ENCODE results near the gene GSK3A. TPM values are rescaled to one million over a fixed set of nuclear protein-coding genes. Genes with fewer than 3 reads are reported as not detected.

Gene GSK3A
- total RNA-seq, result 11.6 and 12.4 TPM in 2 replicates

GRCh38 chr19:42242512-42243409 is at the start of gene GSK3A:
TSS of gene GSK3A (minus strand) at chr19:42242602. CDS start at chr19:42242465, 137 bp downstream.
- TF ChIP-seq CTCF (IDR thresholded peaks at IDR 0.05; ENCODE audit: insufficient read depth, low read length, severe bottlenecking), result no peak
- peak; percentile 90 for FAIRE-seq

GRCh38 chr19:42291435-42291810 is 49.0 kb upstream of the GSK3A start:
- no peak for FAIRE-seq
- no peaks in the 10 kb centered on the region for H3K27me3 ChIP-seq (ENCODE audit: control insufficient read depth, insufficient read depth, low read length)
- peaks cover 67% of the 10 kb centered on the region for H3K36me3 ChIP-seq (ENCODE audit: control insufficient read depth, insufficient read depth, low read length)
- H3K4me3 ChIP-seq (ENCODE audit: low read depth, low read length), result no peak overlapping the region
- no peak for DNase-seq (ENCODE audit: low read depth)
- TF ChIP-seq CTCF (IDR thresholded peaks at IDR 0.05; ENCODE audit: insufficient read depth, low read length, severe bottlenecking), result no peak

More at GRCh38 chr19:42242512-42243409, at the start of gene GSK3A:
- DNase-seq (ENCODE audit: low read depth), result peak; percentile 98
- Histone ChIP-seq H3K4me3 (ENCODE audit: low read depth, low read length) (peak within 1 kb of the TSS; percentile 70), H3K36me3 (ENCODE audit: control insufficient read depth, insufficient read depth, low read length) (peaks cover 7% of the 10 kb centered on the region), H3K27me3 (ENCODE audit: control insufficient read depth, insufficient read depth, low read length) (no peaks in the 10 kb centered on the region)

- peak; percentile 60 for TF ChIP-seq CTCF (IDR thresholded peaks at IDR 0.05; ENCODE audit: insufficient read depth, low read length, severe bottlenecking)
- no peak for FAIRE-seq
- no peak for DNase-seq (ENCODE audit: low read depth)
- Histone ChIP-seq H3K36me3 (ENCODE audit: control insufficient read depth, insufficient read depth, low read length) (peaks cover 67% of the 10 kb centered on the region), H3K27me3 (ENCODE audit: control insufficient read depth, insufficient read depth, low read length) (no peaks in the 10 kb centered on the region), H3K4me3 (ENCODE audit: low read depth, low read length) (no peak overlapping the region)
These were observed 48.4 kb upstream of the GSK3A start for GRCh38 chr19:42290523-42291434.

- H3K36me3 ChIP-seq (ENCODE audit: control insufficient read depth, insufficient read depth, low read length), result peaks cover 65% of the 10 kb centered on the region
- DNase-seq (ENCODE audit: low read depth), result no peak
- no peak overlapping the region for H3K4me3 ChIP-seq (ENCODE audit: low read depth, low read length)
- no peaks in the 10 kb centered on the region for H3K27me3 ChIP-seq (ENCODE audit: control insufficient read depth, insufficient read depth, low read length)
- no peak for FAIRE-seq
- no peak for TF ChIP-seq CTCF (IDR thresholded peaks at IDR 0.05; ENCODE audit: insufficient read depth, low read length, severe bottlenecking)
These were observed 47.7 kb upstream of the GSK3A start for GRCh38 chr19:42290136-42290522.

- TF ChIP-seq CTCF (IDR thresholded peaks at IDR 0.05; ENCODE audit: insufficient read depth, low read length, severe bottlenecking), result no peak
- no peak for DNase-seq (ENCODE audit: low read depth)
- Histone ChIP-seq H3K27me3 (ENCODE audit: control insufficient read depth, insufficient read depth, low read length) (no peaks in the 10 kb centered on the region), H3K4me3 (ENCODE audit: low read depth, low read length) (no peak overlapping the region), H3K36me3 (ENCODE audit: control insufficient read depth, insufficient read depth, low read length) (peaks cover 64% of the 10 kb centered on the region)
- no peak for FAIRE-seq
These were observed 47.2 kb upstream of the GSK3A start for GRCh38 chr19:42289556-42290041.
